ENCODE data around the gene SCO2. TPM values are rescaled to one million over a fixed set of nuclear protein-coding genes. Genes with fewer than 3 reads are reported as not detected.

The SCO2 gene
- total and polyA plus RNA-seq, 10 of the 15 experiments (the other 5 are each of a cell fraction or from before 2014, with no cell fraction given) = 0.18 to 16.0 (median 2.4) TPM; not detected in 1

- no peaks in the 10 kb centered on the region for H3K27me3 ChIP-seq (replicated peaks in 1 of 2; ENCODE audit: control insufficient read depth in 2 of 2, insufficient read depth in 2 of 2, low read length in 1 of 2)
- peak within 1 kb of the TSS; percentile 97 for H3K9ac ChIP-seq (ENCODE audit: control insufficient read depth, insufficient read depth, low read length)
- peaks cover 9% of the 10 kb centered on the region for H3K4me1 ChIP-seq (ENCODE audit: control insufficient read depth, insufficient read depth, low read length)
- H4K20me1 ChIP-seq (ENCODE audit: control insufficient read depth, insufficient read depth) = no peaks in the 10 kb centered on the region
- BruUV-seq (replicated peaks) = no TSS peak
- H3K79me2 ChIP-seq (ENCODE audit: control insufficient read depth, insufficient read depth, low read length) = peaks cover 47% of the 10 kb centered on the region
- under 1% methylated on average over 47 of the region's 76 CpGs for WGBS (ENCODE audit: insufficient coverage, insufficient replicate concordance, low lambda C conversion rate, missing lambda C conversion rate)
- peaks cover 4 to 8% of the 10 kb centered on the region in 2 experiments; a peak in 3 of 4 replicates for H3K36me3 ChIP-seq (ENCODE audit: control insufficient read depth in 2 of 2, insufficient read depth in 2 of 2, low read length in 1 of 2)
- RAD21 ChIA-PET (ENCODE audit: unreplicated experiment) = interaction anchor here (0.6 to 3.1 kb wide), 20 partner anchors 10 to 257 kb away, joined by 3 to 64 read pairs (median 4); partner anchors contain the start of genes ARSA, HDAC10, SCO2 and TYMP
- H3K27ac ChIP-seq (ENCODE audit: control insufficient read depth, insufficient read depth) = peak within 1 kb of the TSS; percentile 90
- FAIRE-seq = peak; percentile 94
- intact Hi-C loops (cut with micrococcal nuclease; ENCODE audit: unreplicated experiment) = loop anchor here (1.0 kb wide), 1 partner anchor 33 kb away; the partner anchor contains the start of gene SBF1
- POLR2A ChIA-PET = interaction anchor here (0.6 to 7.2 kb wide), 19 partner anchors 16 to 257 kb away, joined by 3 to 84 read pairs (median 4); partner anchors contain the start of genes CHKB, HDAC10, KLHDC7B and SCO2
- no peaks in the 10 kb centered on the region for H3K9me3 ChIP-seq (replicated peaks; ENCODE audit: control insufficient read depth, insufficient read depth, low read length)
- peak; percentile 69 for ATAC-seq
- DNase-seq (ENCODE audit: low read depth, low spot score) = peak; percentile 83
- peak within 1 kb of the TSS; percentile 100 for H3K4me3 ChIP-seq
- SMC1A ChIA-PET (ENCODE audit: uncharacterized antibody, unreplicated experiment) = interaction anchor here (0.7 to 2.8 kb wide), 9 partner anchors 10 to 112 kb away, joined by 3 to 18 read pairs (median 4); partner anchors contain the start of gene SCO2
- CTCF ChIA-PET = interaction anchor here (0.9 to 3.6 kb wide), 9 partner anchors 11 to 113 kb away, joined by 3 to 38 read pairs (median 9); partner anchors contain the start of genes SCO2 and SYCE3
- in situ Hi-C loops (cut with MboI) = no loop called here
- H2AFZ ChIP-seq (ENCODE audit: control insufficient read depth, low read depth, low read length) = peak within 1 kb of the TSS; percentile 90
- H3K4me2 ChIP-seq (ENCODE audit: control insufficient read depth, insufficient read depth) = peak within 1 kb of the TSS; percentile 92
- TF ChIP-seq BCL3 (IDR thresholded peaks at IDR 0.05; ENCODE audit: borderline replicate concordance, insufficient read depth, low read depth, low read length, poor library complexity, severe bottlenecking) (no peak), BCL11A (IDR thresholded peaks at IDR 0.05; ENCODE audit: low read depth, low read length) (peak; percentile 47; the same call in 1 of the 2 replicates), CREM (IDR thresholded peaks at IDR 0.05; ENCODE audit: low read depth) (peak; percentile 99), HDAC2 (IDR thresholded peaks at IDR 0.05) (peak; percentile 84; the same call in 1 of the 2 replicates), GATAD2B (conservative IDR thresholded peaks at IDR 0.05; ENCODE audit: low read depth) (peak; percentile 39; the same call in 1 of the 2 replicates), ESRRA (IDR thresholded peaks at IDR 0.05; ENCODE audit: low read length) (peak; percentile 23; the same call in 1 of the 2 replicates), SMAD5 (IDR thresholded peaks at IDR 0.05; ENCODE audit: low read depth) (peak; percentile 37; the same call in 1 of the 2 replicates), NFYB (IDR thresholded peaks at IDR 0.05; ENCODE audit: insufficient read depth, low read depth, low read length) (no peak), SPI1 (IDR thresholded peaks at IDR 0.05; ENCODE audit: borderline replicate concordance, insufficient read depth, low read depth, low read length) (no peak), POLR2AphosphoS5 (IDR thresholded peaks at IDR 0.05; ENCODE audit: low read length) (peak; percentile 74), RELB (IDR thresholded peaks at IDR 0.05; ENCODE audit: low read depth) (peak; percentile 99), BHLHE40 (IDR thresholded peaks at IDR 0.05; ENCODE audit: borderline replicate concordance in 1 of 2, low read depth in 2 of 2, low read length in 1 of 2) (peak; percentile 25 to 30; a peak in 1 of 4 replicates), SRF (IDR thresholded peaks at IDR 0.05; ENCODE audit: low read depth in 2 of 2, low read length in 2 of 2) (peak in 1 of 2 experiments; percentile 85; a peak in 2 of 4 replicates), ZBTB33 (IDR thresholded peaks at IDR 0.05) (no peak), ELK1 (IDR thresholded peaks at IDR 0.05; ENCODE audit: low read depth, low read length) (peak; percentile 70; the same call in 1 of the 2 replicates)
These were observed 17.2 kb downstream of the SCO2 start, which contains the start of gene NCAPH2 for GRCh38 chr22:50507991-50508884. Gene NCAPH2 (plus strand): TSS chr22:50508224. CDS start chr22:50508338, 114 bp downstream.

Measured in GM12878 (cell line).